Measurements from ENCODE around the gene DNTT. TPM values are rescaled to one million over a fixed set of nuclear protein-coding genes. Genes with fewer than 3 reads are reported as not detected.

Gene DNTT
- polyA plus RNA-seq, 1 donor (not counting 4 experiments of a cell fraction or from before 2014, with no cell fraction given) = not detected

- Histone ChIP-seq H3K36me3 (ENCODE audit: control insufficient read depth in 2 of 2, extremely low read depth in 1 of 2, insufficient read depth in 2 of 2, low read length in 2 of 2) (no peaks in the 10 kb centered on the region), H3K27me3 (ENCODE audit: control insufficient read depth, extremely low read depth, insufficient read depth, low read length) (peaks cover 17% of the 10 kb centered on the region), H2AFZ (ENCODE audit: control insufficient read depth, low read length) (no peak overlapping the region), H4K20me1 (ENCODE audit: control insufficient read depth, extremely low read depth, insufficient read depth, low read length) (no peaks in the 10 kb centered on the region), H3K4me1 (ENCODE audit: control insufficient read depth, extremely low read depth, insufficient read depth, low read length) (no peaks in the 10 kb centered on the region), H3K4me3 (ENCODE audit: control insufficient read depth in 2 of 3, extremely low read depth in 1 of 3, insufficient read depth in 2 of 3, low read depth in 1 of 3, low read length in 3 of 3) (no peak overlapping the region), H3K9ac (ENCODE audit: control insufficient read depth, extremely low read depth, insufficient read depth, low read length) (no peak overlapping the region), H3K9me3 (ENCODE audit: control insufficient read depth, low read depth, low read length) (no peaks in the 10 kb centered on the region), H3K79me2 (ENCODE audit: control insufficient read depth, insufficient read depth, low read length) (no peaks in the 10 kb centered on the region), H3K4me2 (ENCODE audit: control insufficient read depth, extremely low read depth, insufficient read depth, low read depth, low read length) (no peak overlapping the region), H3K9me1 (ENCODE audit: control insufficient read depth, extremely low read depth, insufficient read depth, low read length) (no peaks in the 10 kb centered on the region), H3K27ac (ENCODE audit: control insufficient read depth, insufficient read depth, low read length) (no peak overlapping the region)
- FAIRE-seq (no peak), DNase-seq (ENCODE audit: low read depth, low spot score) (no peak)
- TF ChIP-seq EZH2 (IDR thresholded peaks at IDR 0.05; ENCODE audit: low read length) (no peak), CTCF (optimal IDR thresholded peaks at IDR 0.05 in 1 of 3, IDR thresholded peaks at IDR 0.05 in 1 of 3, conservative IDR thresholded peaks at IDR 0.05 in 1 of 3; ENCODE audit: extremely low read depth in 1 of 3, insufficient read depth in 2 of 3, low read length in 3 of 3) (no peak)
- dilution Hi-C loops (cut with MboI; ENCODE audit: extremely low pct_ligation_motif_present, low sequenced_read_pairs) = no loop called here
These were observed 6.7 kb upstream of the DNTT start for GRCh38 chr10:96297486-96297885.

GRCh38 chr10:96298362-96298761 lies 5.9 kb upstream of the DNTT start:
- H3K4me2 ChIP-seq (ENCODE audit: control insufficient read depth, extremely low read depth, insufficient read depth, low read depth, low read length) = no peak overlapping the region
- H3K4me1 ChIP-seq (ENCODE audit: control insufficient read depth, extremely low read depth, insufficient read depth, low read length) = no peaks in the 10 kb centered on the region
- DNase-seq (ENCODE audit: low read depth, low spot score) (no peak), FAIRE-seq (no peak)
- no peaks in the 10 kb centered on the region for H3K9me1 ChIP-seq (ENCODE audit: control insufficient read depth, extremely low read depth, insufficient read depth, low read length)
- H2AFZ ChIP-seq (ENCODE audit: control insufficient read depth, low read length) = no peak overlapping the region
- dilution Hi-C loops (cut with MboI; ENCODE audit: extremely low pct_ligation_motif_present, low sequenced_read_pairs) = no loop called here
- H3K9ac ChIP-seq (ENCODE audit: control insufficient read depth, extremely low read depth, insufficient read depth, low read length) = no peak overlapping the region
- no peak for TF ChIP-seq CTCF (optimal IDR thresholded peaks at IDR 0.05 in 1 of 3, IDR thresholded peaks at IDR 0.05 in 1 of 3, conservative IDR thresholded peaks at IDR 0.05 in 1 of 3; ENCODE audit: extremely low read depth in 1 of 3, insufficient read depth in 2 of 3, low read length in 3 of 3)
- no peak for TF ChIP-seq EZH2 (IDR thresholded peaks at IDR 0.05; ENCODE audit: low read length)
- H4K20me1 ChIP-seq (ENCODE audit: control insufficient read depth, extremely low read depth, insufficient read depth, low read length) = no peaks in the 10 kb centered on the region
- no peaks in the 10 kb centered on the region for H3K36me3 ChIP-seq (ENCODE audit: control insufficient read depth in 2 of 2, extremely low read depth in 1 of 2, insufficient read depth in 2 of 2, low read length in 2 of 2)
- no peak overlapping the region for H3K4me3 ChIP-seq (ENCODE audit: control insufficient read depth in 2 of 3, extremely low read depth in 1 of 3, insufficient read depth in 2 of 3, low read depth in 1 of 3, low read length in 3 of 3)
- H3K27me3 ChIP-seq (ENCODE audit: control insufficient read depth, extremely low read depth, insufficient read depth, low read length) = peaks cover 17% of the 10 kb centered on the region
- H3K27ac ChIP-seq (ENCODE audit: control insufficient read depth, insufficient read depth, low read length) = no peak overlapping the region
- no peaks in the 10 kb centered on the region for H3K9me3 ChIP-seq (ENCODE audit: control insufficient read depth, low read depth, low read length)
- no peaks in the 10 kb centered on the region for H3K79me2 ChIP-seq (ENCODE audit: control insufficient read depth, insufficient read depth, low read length)
